Muscle of leg (tissue), 11 donors: ENCODE data around the gene ZBTB7C. TPM values are rescaled to one million over a fixed set of nuclear protein-coding genes. Genes with fewer than 3 reads are reported as not detected.

Experiments used
- DNase-seq: peaks from one replicate; pipeline ENCODE4 v3.0.0; 2013
- H3K27ac ChIP-seq: one replicate; pipeline ENCODE4 v1.5.1; 2013; ENCODE audit warnings: mild to moderate bottlenecking, low read length, control low read depth
- H3K27me3 ChIP-seq: one replicate; pipeline ENCODE4 v1.6.1; 2013; ENCODE audit warnings: low read length; ENCODE audit not compliant: control insufficient read depth, insufficient read depth
- H3K36me3 ChIP-seq: one replicate; pipeline ENCODE4 v1.6.1; 2013; ENCODE audit warnings: low read length; ENCODE audit not compliant: control insufficient read depth, insufficient read depth
- H3K4me1 ChIP-seq: one replicate; pipeline ENCODE4 v1.6.1; 2013; ENCODE audit warnings: low read length; ENCODE audit not compliant: control insufficient read depth, insufficient read depth
- H3K4me3 ChIP-seq: one replicate; pipeline ENCODE4 v1.5.1; 2013; ENCODE audit warnings: low read length, control low read depth
- H3K9me3 ChIP-seq: replicated peaks from 2 replicates; pipeline ENCODE4 v1.6.1; 2013; ENCODE audit warnings: low read depth, low read length; ENCODE audit not compliant: control insufficient read depth
- WGBS: methylation state at CpG from one replicate; pipeline ENCODE4 v1.1.5; 2013; ENCODE audit warnings: missing lambda C conversion rate; ENCODE audit not compliant: insufficient coverage; 5-methylcytosine and 5-hydroxymethylcytosine counted together
- polyA plus RNA-seq, 8 donors: library from polyadenylated mRNA; unstranded; fragments of 120-200 nt; gene quantifications; one replicate each; pipeline versions ENCODE4 v1.2.1 to v1.2.3, GENCODE V29; 2013; ENCODE audit warnings: inconsistent platforms in 1 of 8, low replicate concordance in 1 of 8; ENCODE audit not compliant: insufficient read length in 8 of 8, insufficient read depth in 1 of 8
- total RNA-seq: library from RNA; stranded (reverse); fragments of 120-200 nt; gene quantifications from one replicate; pipeline ENCODE4 v1.2.4, GENCODE V29; 2013

The ZBTB7C gene
- total and polyA plus RNA-seq, 9 donors, result 2.8 to 5.6 (median 4.1) TPM

DNA sequence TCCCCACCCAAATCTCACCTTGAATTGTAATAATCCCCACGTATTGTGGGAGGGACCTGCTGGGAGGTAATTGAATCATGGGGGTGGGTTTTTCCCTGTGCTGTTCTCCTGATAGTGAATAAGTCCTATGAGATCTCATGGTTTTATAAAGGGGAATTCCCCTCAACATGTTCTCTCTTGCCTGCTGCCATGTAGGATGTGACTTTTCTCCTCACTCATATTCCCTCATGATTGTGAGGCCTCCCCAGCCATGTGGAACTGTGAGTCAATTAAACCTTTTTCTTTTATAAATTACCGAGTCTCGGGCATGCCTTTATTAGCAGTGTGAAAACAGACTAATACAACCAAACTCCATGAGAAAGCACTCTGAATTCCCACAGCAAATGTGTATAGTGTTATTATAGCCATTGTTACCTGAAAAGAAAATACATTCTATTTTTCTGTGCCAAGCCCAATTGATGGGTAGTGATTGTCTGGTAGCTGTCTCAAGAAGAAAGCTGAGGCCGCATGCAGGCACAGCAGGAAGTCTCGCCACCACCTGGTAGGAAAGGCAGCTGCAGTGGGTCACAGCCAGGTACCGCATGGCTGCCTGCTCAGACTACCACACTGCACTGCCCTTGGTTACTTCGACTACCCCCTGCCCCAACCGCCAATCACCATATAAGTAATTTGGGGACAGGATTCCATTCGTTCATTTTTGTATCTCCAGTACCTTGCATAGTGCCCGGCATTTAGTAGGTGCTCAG lies 10.3 kb upstream of the ZBTB7C start:
- H3K27ac ChIP-seq, result no peak overlapping the region
- DNase-seq, result no peak
- no peaks in the 10 kb centered on the region for H3K4me1 ChIP-seq
- H3K4me3 ChIP-seq, result no peak overlapping the region
- no peaks in the 10 kb centered on the region for H3K9me3 ChIP-seq
- H3K36me3 ChIP-seq, result no peaks in the 10 kb centered on the region
- WGBS, result 87% methylated on average over 3 of the region's 10 CpGs
- peaks cover 9% of the 10 kb centered on the region for H3K27me3 ChIP-seq

GRCh38 chr18:48418539-48419276 lies 9.5 kb upstream of the ZBTB7C start:
- no peaks in the 10 kb centered on the region for H3K36me3 ChIP-seq
- 81% methylated on average over 3 of the region's 9 CpGs for WGBS
- DNase-seq, result no peak
- H3K27me3 ChIP-seq, result peaks cover 9% of the 10 kb centered on the region
- H3K27ac ChIP-seq, result no peak overlapping the region
- H3K4me3 ChIP-seq, result no peak overlapping the region
- no peaks in the 10 kb centered on the region for H3K9me3 ChIP-seq
- no peaks in the 10 kb centered on the region for H3K4me1 ChIP-seq

DNA sequence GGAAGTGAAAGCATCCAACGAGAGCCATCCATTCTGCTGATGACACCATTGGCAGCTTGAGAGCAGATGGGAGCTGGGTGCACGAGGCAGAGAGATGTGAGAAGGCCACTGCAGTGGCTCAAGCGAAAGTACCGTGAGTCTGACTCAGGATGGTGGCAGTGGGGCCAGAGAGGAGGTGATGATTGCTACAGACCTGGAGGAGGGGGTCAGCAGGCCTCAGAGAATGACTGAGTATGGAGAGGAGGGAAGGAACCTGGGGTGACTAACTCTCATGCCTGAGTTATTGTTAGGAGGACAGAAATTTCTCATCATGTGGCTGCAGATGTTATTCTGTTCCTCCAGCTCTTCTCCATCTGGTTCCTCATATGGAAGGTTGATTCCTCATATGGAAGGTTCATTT lies 8.8 kb upstream of the ZBTB7C start:
- no peak for DNase-seq
- Histone ChIP-seq H3K4me3 (no peak overlapping the region), H3K4me1 (no peaks in the 10 kb centered on the region), H3K9me3 (no peaks in the 10 kb centered on the region), H3K36me3 (no peaks in the 10 kb centered on the region), H3K27ac (no peak overlapping the region), H3K27me3 (peaks cover 9% of the 10 kb centered on the region)
- WGBS, result 73% methylated on average over 4 of the region's 4 CpGs

- Histone ChIP-seq H3K4me3 (no peak overlapping the region), H3K27ac (no peak overlapping the region), H3K9me3 (no peaks in the 10 kb centered on the region), H3K4me1 (peaks cover 7% of the 10 kb centered on the region), H3K36me3 (no peaks in the 10 kb centered on the region), H3K27me3 (peaks cover 16% of the 10 kb centered on the region)
- no peak for DNase-seq
- 88% methylated on average over 2 of the region's 3 CpGs for WGBS
Measured at GRCh38 chr18:48413342-48413741, 4.2 kb upstream of the ZBTB7C start.

DNA sequence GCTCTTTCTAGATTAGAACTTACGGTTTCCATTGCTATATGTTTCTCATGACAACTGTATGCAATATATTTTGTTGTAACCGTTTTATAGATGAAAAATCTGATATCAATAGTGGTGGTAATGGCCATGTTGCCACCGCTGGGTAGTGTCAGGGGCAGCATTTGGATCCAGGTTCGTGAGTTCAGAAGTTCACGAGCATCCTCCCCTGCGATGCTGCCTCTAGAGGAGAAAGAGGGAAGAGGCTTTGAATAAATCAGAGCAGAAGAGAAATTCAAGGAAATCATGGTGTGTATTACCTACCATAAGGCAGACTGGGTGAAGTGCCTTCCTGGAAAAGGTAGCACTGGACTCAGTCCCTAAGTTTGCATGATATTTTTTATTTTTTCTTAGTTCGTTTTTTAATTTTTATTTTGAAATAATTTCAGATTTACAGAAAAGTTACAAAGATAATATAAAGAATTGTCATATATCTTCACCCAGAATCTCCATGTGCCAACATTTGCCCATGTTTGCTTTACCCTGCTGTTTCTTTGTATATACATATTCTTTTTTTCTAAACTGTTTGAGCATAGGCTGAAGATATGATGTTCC lies 3.3 kb upstream of the ZBTB7C start:
- Histone ChIP-seq H3K36me3 (no peaks in the 10 kb centered on the region), H3K4me3 (no peak overlapping the region), H3K27ac (no peak overlapping the region), H3K4me1 (peaks cover 16% of the 10 kb centered on the region), H3K9me3 (no peaks in the 10 kb centered on the region), H3K27me3 (peaks cover 25% of the 10 kb centered on the region)
- peak; percentile 40 for DNase-seq
- WGBS, result 0% methylated on average over 4 of the region's 7 CpGs

DNA sequence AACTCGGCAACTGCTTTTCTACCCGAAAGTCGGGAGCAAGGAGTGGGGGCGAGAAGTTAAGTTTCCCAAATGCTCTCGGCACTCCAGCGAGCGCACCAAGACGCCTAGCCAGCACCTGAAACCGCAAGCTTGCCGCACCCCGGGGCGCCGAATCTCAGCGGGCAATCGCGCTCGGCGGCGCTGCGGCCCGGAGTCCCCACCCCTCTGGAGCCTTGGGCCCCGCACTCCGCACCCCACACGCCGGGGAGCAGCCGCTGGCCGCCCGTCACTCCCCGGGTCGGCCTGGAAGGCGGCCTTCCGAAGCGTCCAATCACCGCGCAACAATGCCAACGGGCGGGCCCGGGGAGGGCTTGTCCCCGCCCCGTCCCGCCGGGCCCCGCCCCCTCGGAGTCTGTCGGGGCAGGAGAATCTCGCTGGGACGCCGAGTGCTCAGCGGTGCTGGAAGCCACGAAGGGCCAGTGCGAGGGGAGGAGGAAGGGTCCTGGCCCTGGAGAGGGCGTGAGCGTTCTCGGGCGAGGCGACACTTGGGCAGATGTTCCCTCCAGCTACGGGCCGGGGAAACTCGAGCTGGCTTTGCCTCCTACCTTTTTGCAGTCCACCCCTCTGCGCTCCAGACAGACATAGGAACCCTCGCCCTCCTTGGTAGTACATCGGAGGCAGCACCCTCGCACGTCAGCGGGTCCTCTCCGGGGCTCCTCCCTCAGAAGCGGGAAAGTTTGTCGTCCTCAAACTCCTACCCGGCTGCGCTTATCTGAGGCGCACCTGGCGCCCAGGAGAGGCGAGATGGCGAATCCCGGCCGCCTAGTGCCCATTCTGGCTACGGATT lies 1.1 kb upstream of the ZBTB7C start:
- Histone ChIP-seq H3K36me3 (no peaks in the 10 kb centered on the region), H3K4me3 (peak overlapping the region; percentile 77), H3K4me1 (peaks cover 30% of the 10 kb centered on the region), H3K27me3 (peaks cover 33% of the 10 kb centered on the region), H3K9me3 (no peaks in the 10 kb centered on the region), H3K27ac (peak overlapping the region; percentile 78)
- peak; percentile 95 for DNase-seq
- under 1% methylated on average over 65 of the region's 77 CpGs for WGBS

- DNase-seq, result peak; percentile 69
- H3K27ac ChIP-seq, result peak overlapping the region; percentile 78
- no peaks in the 10 kb centered on the region for H3K9me3 ChIP-seq
- H3K4me3 ChIP-seq, result peak overlapping the region; percentile 77
- under 1% methylated on average over 44 of the region's 55 CpGs for WGBS
- peaks cover 36% of the 10 kb centered on the region for H3K4me1 ChIP-seq
- no peaks in the 10 kb centered on the region for H3K36me3 ChIP-seq
- H3K27me3 ChIP-seq, result peaks cover 36% of the 10 kb centered on the region
Measured at GRCh38 chr18:48409591-48410094, 460 bp upstream of the ZBTB7C start.

- peaks cover 40% of the 10 kb centered on the region for H3K27me3 ChIP-seq
- 3% methylated on average over 42 of the region's 42 CpGs for WGBS
- H3K27ac ChIP-seq, result peak overlapping the region; percentile 35
- H3K4me3 ChIP-seq, result peak overlapping the region; percentile 45
- H3K4me1 ChIP-seq, result peaks cover 48% of the 10 kb centered on the region
- DNase-seq, result peak; percentile 50
- no peaks in the 10 kb centered on the region for H3K9me3 ChIP-seq
- no peaks in the 10 kb centered on the region for H3K36me3 ChIP-seq
Measured at GRCh38 chr18:48408111-48408726, 964 bp downstream of the ZBTB7C start.

- Histone ChIP-seq H3K27me3 (peaks cover 38% of the 10 kb centered on the region), H3K4me3 (no peak overlapping the region), H3K36me3 (no peaks in the 10 kb centered on the region), H3K27ac (peak overlapping the region; percentile 35), H3K4me1 (peaks cover 51% of the 10 kb centered on the region), H3K9me3 (no peaks in the 10 kb centered on the region)
- WGBS, result 70% methylated on average over 3 of the region's 3 CpGs
- DNase-seq, result no peak
Measured at GRCh38 chr18:48407358-48407757, 1.8 kb downstream of the ZBTB7C start.
